HTERT RPE-1 (cell line): Measurements from ENCODE around the gene IAPP.
"Not testable (repeated sequence)": the region's sequence is repeated elsewhere in the genome, so short reads cannot be mapped to it uniquely, and the experiment has no call there.

Experiments
- in situ Hi-C: fragments of 300-500 bp; cut with MboI; formaldehyde crosslinking; loops from 4 replicates; pipeline ENCODE4 v1.14.3; 2020; ENCODE audit warnings: low sequenced_read_pairs

Gene IAPP

GRCh38 chr12:21370845-21371449 lies 1.8 kb upstream of the IAPP start:
- in situ Hi-C loops = no loop called here

DNA sequence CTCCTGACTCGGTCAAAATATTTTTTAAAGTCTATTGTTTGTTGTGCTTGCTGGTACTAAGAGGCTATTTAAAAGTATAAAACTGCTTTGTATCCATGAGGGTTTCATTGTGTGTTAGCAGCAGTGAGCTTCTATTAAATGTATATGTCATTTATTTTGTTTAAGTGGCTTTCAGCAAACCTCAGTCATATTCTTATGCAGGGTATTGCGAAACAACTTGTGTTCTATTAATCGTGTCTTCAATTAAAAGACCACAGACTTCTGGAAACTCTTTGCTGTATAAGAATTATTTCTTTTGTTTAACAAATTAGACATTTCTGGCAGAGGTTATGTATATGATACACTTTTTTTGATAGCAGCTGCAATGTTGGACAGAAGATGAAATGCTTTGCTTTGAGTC lies 6.5 kb downstream of the IAPP start:
- in situ Hi-C loops = no loop called here

GRCh38 chr12:21381320-21381719 lies 8.6 kb downstream of the IAPP start:
- in situ Hi-C loops = not testable (repeated sequence)

DNA sequence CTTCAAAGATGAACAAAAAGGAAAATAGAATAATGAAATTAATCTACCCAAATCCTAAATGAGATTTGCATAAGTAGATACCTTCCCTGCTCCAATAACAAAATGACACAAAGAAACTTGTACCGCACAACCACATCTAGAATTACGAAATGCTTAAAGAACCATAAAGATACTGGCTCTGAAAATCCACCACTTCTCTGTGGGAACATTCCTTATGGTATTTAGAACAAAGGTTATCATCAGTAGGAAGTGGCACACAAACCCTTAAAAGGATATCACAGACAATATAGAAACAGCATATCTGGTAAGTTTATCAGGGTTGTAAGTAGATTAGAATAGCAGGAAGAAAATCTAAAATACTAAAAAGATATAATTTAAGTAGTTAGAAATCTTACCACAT lies 11.6 kb downstream of the IAPP start:
- in situ Hi-C loops = no loop called here

DNA sequence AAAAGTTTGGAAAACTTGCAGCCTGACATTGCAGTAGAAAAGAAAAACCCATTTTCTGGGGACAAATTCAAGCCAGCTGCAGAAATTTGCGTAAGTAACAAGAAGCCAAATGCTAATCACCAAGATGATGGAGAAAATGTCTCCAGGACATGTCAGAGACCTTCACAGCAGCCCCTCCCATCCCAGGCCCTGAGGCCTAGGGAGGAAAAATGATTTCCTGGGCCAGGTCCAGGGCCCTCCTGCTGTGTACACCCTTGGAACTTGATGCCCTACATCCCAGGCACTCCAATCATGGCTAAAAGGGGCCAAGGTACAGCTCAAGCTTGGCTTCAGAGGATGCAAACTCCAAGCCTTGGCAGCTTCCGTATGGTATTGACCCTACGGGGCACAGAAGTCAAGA lies 14.5 kb downstream of the IAPP start:
- in situ Hi-C loops = no loop called here

DNA sequence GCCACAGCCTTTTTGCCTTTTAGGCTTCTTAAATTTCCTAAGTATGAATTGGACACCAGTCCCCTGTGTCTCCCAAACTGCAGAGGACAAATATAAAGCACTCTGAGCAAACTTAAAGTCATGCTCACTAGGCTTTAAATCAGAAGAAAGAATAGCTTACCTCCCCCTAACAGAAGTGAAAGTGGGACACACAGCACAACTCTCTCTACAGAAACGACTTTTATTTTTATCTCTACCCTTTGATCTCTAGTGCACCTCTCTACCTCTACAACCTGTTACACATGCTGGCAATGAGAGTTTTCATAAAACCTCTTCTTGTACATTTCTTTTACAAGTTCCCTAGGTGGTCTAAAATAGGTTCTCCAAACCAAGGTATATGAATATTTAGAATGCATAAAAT lies 19.7 kb downstream of the IAPP start:
- in situ Hi-C loops = no loop called here

DNA sequence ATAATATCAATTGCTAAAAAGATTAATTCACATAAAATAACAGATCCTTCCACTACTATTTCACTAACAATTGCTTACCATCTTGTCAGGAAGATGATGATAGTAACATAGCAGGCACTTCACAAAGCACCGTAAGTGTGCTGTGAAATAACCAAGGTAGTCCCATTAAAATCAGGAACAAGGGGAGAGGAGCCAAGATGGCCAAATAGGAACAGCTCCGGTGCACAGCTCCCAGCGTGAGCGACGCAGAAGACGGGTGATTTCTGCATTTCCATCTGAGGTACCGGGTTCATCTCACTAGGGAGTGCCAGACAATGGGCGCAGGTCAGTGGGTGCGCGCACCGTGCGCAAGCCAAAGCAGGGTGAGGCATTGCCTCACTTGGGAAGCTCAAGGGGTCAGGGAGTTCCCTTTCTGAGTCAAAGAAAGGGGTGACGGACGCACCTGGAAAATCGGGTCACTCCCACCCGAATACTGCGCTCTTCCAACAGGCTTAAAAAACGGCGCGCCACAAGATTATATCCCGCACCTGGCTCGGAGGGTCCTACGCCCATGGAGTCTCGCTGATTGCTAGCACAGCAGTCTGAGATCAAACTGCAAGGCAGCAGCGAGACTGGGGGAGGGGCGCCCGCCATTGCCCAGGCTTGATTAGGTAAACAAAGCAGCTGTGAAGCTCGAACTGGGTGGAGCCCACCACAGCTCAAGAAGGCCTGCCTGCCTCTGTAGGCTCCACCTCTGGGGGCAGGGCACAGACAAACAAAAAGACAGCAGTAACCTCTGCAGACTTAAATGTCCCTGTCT lies 22.3 kb downstream of the IAPP start:
- in situ Hi-C loops = not testable (repeated sequence)

GRCh38 chr12:21413369-21414277 lies 40.9 kb downstream of the IAPP start:
- in situ Hi-C loops = no loop called here

DNA sequence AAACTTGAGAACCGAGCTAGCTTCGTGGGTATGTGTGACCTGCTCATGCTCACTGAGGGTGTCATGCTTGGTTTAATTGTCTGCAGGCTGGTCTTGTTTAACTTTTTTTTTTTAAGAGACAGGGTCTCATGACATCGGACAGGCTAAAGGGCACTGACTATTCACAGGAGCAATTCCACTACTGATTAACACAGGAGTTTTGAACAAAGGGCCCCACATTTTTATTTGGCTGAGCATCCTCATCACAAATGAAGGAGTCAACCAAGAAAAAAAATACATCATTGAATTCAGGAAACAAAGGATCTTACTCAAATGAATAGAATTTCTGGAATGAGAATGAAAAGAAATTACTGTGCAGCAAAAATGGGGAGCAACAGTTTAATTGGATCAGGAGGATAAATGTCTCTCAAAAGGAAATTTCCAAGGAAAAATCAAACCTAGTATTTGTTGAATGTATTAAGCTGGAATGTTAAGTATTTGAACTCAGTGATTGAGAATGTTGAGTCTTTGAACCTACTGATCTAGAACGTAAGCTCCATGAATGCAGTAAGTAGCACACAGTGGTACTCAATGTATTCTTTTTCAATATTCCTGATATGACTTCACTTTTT lies 43.9 kb downstream of the IAPP start:
- in situ Hi-C loops = no loop called here

DNA sequence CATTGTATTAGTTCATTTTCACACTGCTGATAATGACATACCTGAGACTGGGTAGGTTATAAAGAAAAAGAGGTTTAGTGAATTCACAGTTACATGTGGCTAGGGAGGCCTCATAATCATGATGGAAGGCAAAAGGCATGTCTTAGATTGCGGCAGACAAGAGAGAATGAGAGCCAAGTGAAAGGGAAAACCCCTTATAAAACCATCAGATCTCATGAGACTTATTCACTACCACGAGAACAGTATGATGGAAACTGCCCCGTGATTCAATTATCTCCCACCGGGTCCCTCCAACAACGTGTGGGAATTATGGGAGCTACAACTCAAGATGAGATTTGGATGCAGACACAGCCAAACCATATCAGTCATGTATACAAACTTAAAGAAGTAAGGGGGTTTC lies 45.7 kb downstream of the IAPP start:
- in situ Hi-C loops = not testable (repeated sequence)

GRCh38 chr12:21419009-21419699 lies 46.5 kb downstream of the IAPP start:
- in situ Hi-C loops = not testable (repeated sequence)

GRCh38 chr12:21428241-21428640 lies 55.5 kb downstream of the IAPP start:
- in situ Hi-C loops = no loop called here
